Head of caudate nucleus (tissue), 42 donors: ENCODE results near the gene TUBA1C.
"Not testable (repeated sequence)": the region's sequence is repeated elsewhere in the genome, so short reads cannot be mapped to it uniquely, and the experiment has no call there.

Experiments used
- DNase-seq, 42 donors: peaks; one replicate each; pipeline versions ENCODE4 v3.0.0 to v3.0.0-alpha.2; 2020 to 2021; ENCODE audit warnings: mixed read lengths in 7 of 42
- intact Hi-C: fragments of 100-400 bp; cut with DNase I; formaldehyde crosslinking; loops from one replicate; pipeline ENCODE4 v1.15.0; 2022

The TUBA1C gene

GRCh38 chr12:49251357-49251756 lies 13.5 kb upstream of the TUBA1C start:
- no peak for DNase-seq
- intact Hi-C loops: no loop called here

DNA sequence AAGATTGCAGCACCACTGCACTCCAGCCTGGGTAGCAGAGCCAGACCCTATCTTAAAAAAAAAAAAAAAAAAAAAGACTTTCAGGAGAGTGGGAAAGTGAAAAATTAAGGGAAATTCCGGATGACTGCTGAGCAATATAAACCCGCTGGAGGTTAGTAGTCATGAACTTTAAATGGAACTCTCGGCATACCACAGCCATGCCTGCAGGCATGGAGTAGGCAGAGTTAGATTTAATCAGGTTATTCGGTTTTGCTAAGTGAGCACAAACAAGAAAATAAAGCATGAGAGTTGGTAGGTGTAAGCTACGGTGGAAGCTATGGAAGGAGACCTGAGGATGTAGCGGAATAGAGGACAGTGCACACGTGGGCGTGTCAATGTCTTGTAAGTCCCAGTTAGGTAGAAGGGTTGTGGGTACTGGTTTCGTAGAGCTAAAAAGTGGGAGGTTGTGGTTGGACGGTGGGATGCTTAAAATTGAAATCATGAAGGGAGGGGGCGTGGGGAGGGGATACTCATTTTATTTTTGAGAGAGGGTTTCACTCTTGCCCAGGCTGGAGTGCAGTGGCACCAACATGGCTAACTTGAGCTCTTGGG lies 11.8 kb upstream of the TUBA1C start:
- DNase-seq: no peak
- intact Hi-C loops: no loop called here

- intact Hi-C loops, DNase-seq: not testable (repeated sequence)
Observed at GRCh38 chr12:49255456-49255855, 9.4 kb upstream of the TUBA1C start.

- no peak for DNase-seq
- intact Hi-C loops: no loop called here
Observed at GRCh38 chr12:49255857-49256637, 8.8 kb upstream of the TUBA1C start.

DNA sequence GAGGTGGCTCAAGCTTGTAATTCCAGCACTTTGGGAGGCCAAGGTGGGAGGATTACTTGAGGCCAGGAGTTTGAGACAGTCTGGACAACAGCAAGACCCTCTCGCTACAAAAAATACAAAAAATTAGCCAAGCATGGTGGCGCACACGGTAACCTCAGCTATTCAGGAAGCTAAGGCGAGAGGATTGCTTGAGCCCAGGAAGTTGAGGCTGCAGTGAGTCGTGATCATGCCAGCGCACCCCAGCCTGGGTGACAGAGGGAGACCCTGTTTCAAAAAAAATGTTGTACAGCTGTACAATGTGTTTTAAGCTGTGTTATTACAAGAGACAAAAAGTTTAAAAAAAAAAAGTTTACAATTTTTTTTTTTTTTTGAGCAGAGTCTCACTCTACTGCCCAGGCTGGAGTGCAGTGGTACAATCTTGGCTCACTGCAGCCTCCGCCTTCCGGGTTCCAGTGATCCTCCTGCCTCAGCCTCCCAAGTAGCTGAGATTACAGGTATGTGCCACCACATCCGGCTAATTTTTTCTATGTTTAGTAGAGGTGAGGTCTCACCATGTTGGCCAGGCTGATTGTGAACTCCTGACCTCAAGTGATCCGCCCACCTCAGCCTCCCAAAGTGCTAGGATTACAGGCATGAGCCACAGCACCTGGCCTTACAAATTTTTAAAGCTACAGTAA lies 7.2 kb upstream of the TUBA1C start:
- intact Hi-C loops, DNase-seq: not testable (repeated sequence)

- DNase-seq: no peak
- intact Hi-C loops: no loop called here
Observed at GRCh38 chr12:49259452-49259851, 5.4 kb upstream of the TUBA1C start.

DNA sequence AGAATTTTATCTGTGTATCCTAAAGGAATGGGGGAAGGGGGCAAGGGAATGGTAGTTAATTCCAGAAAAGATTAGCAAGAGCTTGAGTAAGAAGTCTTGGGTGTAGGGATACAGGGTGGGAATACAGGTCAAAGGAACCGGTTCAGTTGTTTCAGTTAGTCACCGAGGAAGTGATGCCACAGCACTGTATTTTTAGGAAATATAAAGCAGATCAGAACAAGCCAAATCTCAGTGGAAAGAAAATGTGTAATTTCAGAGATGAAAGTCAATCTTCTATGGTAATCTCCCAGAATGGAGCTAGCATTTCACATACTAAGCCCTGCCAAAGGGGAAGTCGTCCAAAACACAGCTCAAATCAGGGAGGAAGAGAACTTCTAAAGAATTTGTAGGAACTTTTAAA lies 4.7 kb upstream of the TUBA1C start:
- no peak for DNase-seq
- intact Hi-C loops: no loop called here

GRCh38 chr12:49260571-49261363 lies 4.1 kb upstream of the TUBA1C start:
- no peak for DNase-seq

DNA sequence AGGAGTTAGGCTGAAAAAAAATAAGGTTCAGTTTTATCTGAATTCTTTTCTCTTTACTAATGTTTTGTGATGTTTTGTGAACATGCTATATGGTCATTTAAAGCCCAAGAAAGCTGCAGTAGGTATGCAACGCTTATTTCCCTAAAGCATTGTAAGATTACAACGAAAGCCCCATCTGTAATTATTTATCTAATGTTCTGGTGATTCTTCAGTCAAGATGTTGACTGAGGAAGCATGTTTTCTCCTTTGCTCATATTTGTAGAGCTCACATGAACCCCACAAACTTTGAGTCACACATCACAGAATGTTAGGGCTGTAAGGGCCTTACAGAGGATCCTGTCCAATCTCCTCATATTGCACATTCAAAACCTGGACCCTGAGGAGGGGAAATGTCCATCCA lies 3.2 kb upstream of the TUBA1C start:
- DNase-seq: no peak
- intact Hi-C loops: no loop called here

More at GRCh38 chr12:49260571-49261363, 4.1 kb upstream of the TUBA1C start:
- intact Hi-C loops: no loop called here

DNA sequence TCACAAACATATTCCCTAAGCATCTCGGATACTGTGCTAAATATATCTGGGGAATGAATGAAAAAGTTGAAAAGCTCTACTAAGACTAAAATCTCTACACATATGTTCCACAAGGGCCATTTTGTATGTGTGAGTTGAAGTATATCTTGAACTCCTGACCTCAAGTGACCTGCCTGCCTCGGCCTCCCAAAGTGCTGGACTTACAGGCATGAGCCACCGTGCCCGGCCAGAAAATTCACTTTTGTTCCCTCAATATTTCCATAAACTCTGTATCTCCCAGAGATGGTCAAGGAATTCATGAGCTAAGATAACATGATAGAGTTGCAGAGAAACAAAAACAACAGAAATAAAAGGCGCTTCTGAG lies 1.5 kb upstream of the TUBA1C start:
- no peak for DNase-seq
- intact Hi-C loops: no loop called here

- intact Hi-C loops: no loop called here
- DNase-seq: peak in 11 of 42 donors; percentile 3 to 39 (median 18)
Observed at GRCh38 chr12:49264466-49264872, 413 bp upstream of the TUBA1C start.

GRCh38 chr12:49269191-49269590 lies 4.3 kb downstream of the TUBA1C start:
- intact Hi-C loops: not testable (repeated sequence)

DNA sequence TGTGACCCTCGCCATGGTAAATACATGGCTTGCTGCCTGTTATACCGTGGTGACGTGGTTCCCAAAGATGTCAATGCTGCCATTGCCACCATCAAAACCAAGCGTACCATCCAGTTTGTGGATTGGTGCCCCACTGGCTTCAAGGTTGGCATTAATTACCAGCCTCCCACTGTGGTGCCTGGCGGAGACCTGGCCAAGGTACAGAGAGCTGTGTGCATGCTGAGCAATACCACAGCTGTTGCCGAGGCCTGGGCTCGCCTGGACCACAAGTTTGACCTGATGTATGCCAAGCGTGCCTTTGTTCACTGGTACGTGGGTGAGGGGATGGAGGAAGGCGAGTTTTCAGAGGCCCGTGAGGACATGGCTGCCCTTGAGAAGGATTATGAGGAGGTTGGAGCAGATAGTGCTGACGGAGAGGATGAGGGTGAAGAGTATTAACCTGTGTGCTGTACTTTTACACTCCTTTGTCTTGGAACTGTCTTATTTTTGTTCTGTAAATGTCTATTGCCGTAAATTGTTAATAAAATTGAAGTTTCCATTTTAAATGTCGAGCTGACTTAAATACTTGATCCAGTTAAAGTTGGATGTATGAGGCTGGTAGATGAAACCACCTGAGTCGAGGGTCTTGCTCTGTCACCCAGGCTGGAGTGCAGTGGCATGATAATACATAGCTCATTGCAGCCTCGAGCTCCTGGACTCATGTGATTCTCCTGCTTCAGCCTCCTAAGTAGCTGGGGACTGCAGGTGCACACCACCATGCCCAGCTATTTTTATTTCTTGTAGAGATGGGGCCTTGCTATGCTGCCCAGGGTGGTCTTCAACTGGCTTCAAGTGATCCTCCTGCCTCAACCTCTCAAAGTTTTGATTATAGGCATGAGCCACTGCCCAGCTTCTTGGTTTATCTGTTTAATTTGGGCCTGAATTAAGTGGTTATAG lies 8.2 kb downstream of the TUBA1C start:
- DNase-seq: no peak
- intact Hi-C loops: no loop called here

More at GRCh38 chr12:49269191-49269590, 4.3 kb downstream of the TUBA1C start:
- not testable (repeated sequence) for DNase-seq

GRCh38 chr12:49273726-49274395 lies 9.0 kb downstream of the TUBA1C start:
- intact Hi-C loops: no loop called here
- DNase-seq: no peak

GRCh38 chr12:49274396-49275069 lies 9.7 kb downstream of the TUBA1C start:
- intact Hi-C loops: no loop called here
- no peak for DNase-seq

- DNase-seq: no peak
- intact Hi-C loops: no loop called here
Observed at GRCh38 chr12:49276304-49277290, 11.7 kb downstream of the TUBA1C start.
